ENCODE measurements around the gene KIAA0513.

DNA sequence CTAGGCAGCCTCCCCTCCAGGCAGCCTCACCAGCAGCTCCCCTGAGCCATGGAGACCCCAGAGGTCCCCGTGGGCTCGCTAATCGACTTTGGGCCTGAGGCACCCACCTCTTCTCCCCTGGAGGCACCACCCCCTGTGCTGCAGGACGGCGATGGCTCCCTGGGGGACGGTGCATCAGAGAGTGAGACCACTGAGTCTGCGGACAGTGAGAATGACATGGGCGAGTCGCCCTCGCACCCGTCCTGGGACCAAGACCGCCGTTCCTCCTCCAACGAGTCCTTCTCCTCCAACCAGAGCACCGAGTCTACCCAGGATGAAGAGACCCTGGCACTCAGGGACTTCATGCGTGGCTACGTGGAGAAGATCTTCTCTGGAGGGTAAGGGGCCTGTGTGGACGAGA, 39.4 kb downstream of the KIAA0513 start:
- TF ChIP-seq, protein P1, sequence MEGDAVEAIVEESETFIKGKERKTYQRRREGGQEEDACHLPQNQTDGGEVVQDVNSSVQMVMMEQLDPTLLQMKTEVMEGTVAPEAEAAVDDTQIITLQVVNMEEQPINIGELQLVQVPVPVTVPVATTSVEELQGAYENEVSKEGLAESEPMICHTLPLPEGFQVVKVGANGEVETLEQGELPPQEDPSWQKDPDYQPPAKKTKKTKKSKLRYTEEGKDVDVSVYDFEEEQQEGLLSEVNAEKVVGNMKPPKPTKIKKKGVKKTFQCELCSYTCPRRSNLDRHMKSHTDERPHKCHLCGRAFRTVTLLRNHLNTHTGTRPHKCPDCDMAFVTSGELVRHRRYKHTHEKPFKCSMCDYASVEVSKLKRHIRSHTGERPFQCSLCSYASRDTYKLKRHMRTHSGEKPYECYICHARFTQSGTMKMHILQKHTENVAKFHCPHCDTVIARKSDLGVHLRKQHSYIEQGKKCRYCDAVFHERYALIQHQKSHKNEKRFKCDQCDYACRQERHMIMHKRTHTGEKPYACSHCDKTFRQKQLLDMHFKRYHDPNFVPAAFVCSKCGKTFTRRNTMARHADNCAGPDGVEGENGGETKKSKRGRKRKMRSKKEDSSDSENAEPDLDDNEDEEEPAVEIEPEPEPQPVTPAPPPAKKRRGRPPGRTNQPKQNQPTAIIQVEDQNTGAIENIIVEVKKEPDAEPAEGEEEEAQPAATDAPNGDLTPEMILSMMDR (IDR thresholded peaks at IDR 0.05; ENCODE audit: low read length), result no peak
- no peak for TF ChIP-seq EZH2 (IDR thresholded peaks at IDR 0.05; ENCODE audit: borderline replicate concordance, low read length)

All from OCI-LY1 (cell line).